Adrenal gland (tissue), 12 donors: ENCODE data around the gene KCNAB2. TPM values are rescaled to one million over a fixed set of nuclear protein-coding genes. Genes with fewer than 3 reads are reported as not detected.

Experiments
- DNase-seq, 7 donors: peaks; one replicate each; pipeline ENCODE4 v3.0.0-alpha.2; 2019 to 2020
- H3K27ac ChIP-seq, 5 donors: fragments of 200-600 bp; sonication (generic) in 4 of 5; 1 replicate in 3 of 5; 2 replicates in 2 of 5; pipeline versions ENCODE4 v1.5.1 to v1.8.0; 2016 to 2020; ENCODE audit warnings: mild to moderate bottlenecking in 1 of 5
- H3K27me3 ChIP-seq: fragments of 200-600 bp; 2 replicates; pipeline ENCODE4 v1.8.0; 2021
- H3K36me3 ChIP-seq, 2 donors: fragments of 200-600 bp; replicated peaks in 1 of 2; 1 replicate in 1 of 2; 2 replicates in 1 of 2; pipeline versions ENCODE4 v1.5.1 to v1.8.0; 2018 to 2022
- H3K4me1 ChIP-seq, 2 donors: fragments of 200-600 bp; replicated peaks in 1 of 2; 1 replicate in 1 of 2; 2 replicates in 1 of 2; pipeline versions ENCODE4 v1.5.1 to v1.8.0; 2018 to 2021
- H3K4me3 ChIP-seq, 4 donors: fragments of 200-600 bp; sonication (generic) in 3 of 4; one replicate each; pipeline ENCODE4 v1.5.1; 2016 to 2018
- H3K9me3 ChIP-seq, 3 donors: fragments of 200-600 bp; sonication (generic) in 1 of 3; replicated peaks in 1 of 3; 1 replicate in 2 of 3; 2 replicates in 1 of 3; pipeline versions ENCODE4 v1.5.1 to v1.8.0; 2016 to 2021
- CTCF ChIP-seq, 6 experiments: fragments of 450-650 bp in 4 of 6; fragments of 200-600 bp in 2 of 6; sonication (generic) in 1 of 6; IDR thresholded peaks; 1 replicate in 5 of 6; 2 replicates in 1 of 6; pipeline versions ENCODE4 v1.5.1 to v1.8.0; 2016 to 2021; ENCODE audit warnings: antibody characterized with exemption in 6 of 6, mild to moderate bottlenecking in 2 of 6, moderate library complexity in 1 of 6
- POLR2A ChIP-seq, 2 donors: fragments of 450-650 bp; IDR thresholded peaks; one replicate each; pipeline ENCODE4 v1.6.1; 2017; ENCODE audit warnings: antibody characterized with exemption in 2 of 2, mild to moderate bottlenecking in 2 of 2, moderate library complexity in 1 of 2
- WGBS, 4 donors: extraction: QIAGEN DNeasy Blood & Tissue Kit in 2 of 4; methylation state at CpG; one replicate each; pipeline versions ENCODE4 v1.1.5 to v1.1.7; 2013 to 2017; 5-methylcytosine and 5-hydroxymethylcytosine counted together
- intact Hi-C, 2 donors: fragments of 100-400 bp; cut with DNase I; formaldehyde crosslinking; loops; one replicate each; pipeline versions ENCODE4 v1.14.1 to v1.15.0; 2022 to 2023
- polyA plus RNA-seq, 3 donors: library from polyadenylated mRNA; stranded (reverse); fragments of 200-250 nt in 2 of 3; fragments of 350-450 nt in 1 of 3; fragmentation: Illumina TruSeq in 1 of 3; extraction: RNeasy Lipid Tissue Mini Kit (QIAGEN cat#74804) in 1 of 3; gene quantifications; one replicate each; pipeline ENCODE4 v1.2.3, GENCODE V29; 2013 to 2014
- total RNA-seq, 9 donors: library from RNA; depleted of rRNA in 4 of 9; stranded (reverse); fragments of >200 nt in 4 of 9; fragments of 120-200 nt in 1 of 9; fragmentation: NEBNext Ultra II Directional in 1 of 9; extraction: Animal tissue kit (Norgen Biotek cat#: 25700) in 1 of 9; gene quantifications; one replicate each; pipeline versions ENCODE4 v1.1.0 to v1.2.4, GENCODE V29; 2013 to 2023
- donor health status: healthy with polysubstance abuse.
- donor health status: Bipolar disorder and iron deficiency.
- donor health status: DM: yes; HTN: yes; CAD: no.
- donor health status: DM: no; HTN: no; CAD: no.
- donor health status: DM: no; HTN: no; CAD: no.
- donor health status: DM: yes; HTN: yes; CAD: no.

Gene KCNAB2
- total and polyA plus RNA-seq, 12 donors = 2.2 to 48.0 (median 16.8) TPM

- TF ChIP-seq CTCF (IDR thresholded peaks at IDR 0.05) (no peak), POLR2A (IDR thresholded peaks at IDR 0.05) (no peak)
- no peak for DNase-seq
- H3K36me3 ChIP-seq = no peaks in the 10 kb centered on the region
- no peaks in the 10 kb centered on the region for H3K4me1 ChIP-seq
- H3K27me3 ChIP-seq = peaks cover 15% of the 10 kb centered on the region
- no peak overlapping the region for H3K27ac ChIP-seq
- WGBS, 4 donors = 80 to 94% (median 83%) methylated on average over 1 of the region's 1 CpG
- intact Hi-C loops = no loop called here
- no peak overlapping the region for H3K4me3 ChIP-seq
- no peaks in the 10 kb centered on the region for H3K9me3 ChIP-seq
Observed at GRCh38 chr1:6149597-6149996, 103.9 kb downstream of the KCNAB2 start.

DNA sequence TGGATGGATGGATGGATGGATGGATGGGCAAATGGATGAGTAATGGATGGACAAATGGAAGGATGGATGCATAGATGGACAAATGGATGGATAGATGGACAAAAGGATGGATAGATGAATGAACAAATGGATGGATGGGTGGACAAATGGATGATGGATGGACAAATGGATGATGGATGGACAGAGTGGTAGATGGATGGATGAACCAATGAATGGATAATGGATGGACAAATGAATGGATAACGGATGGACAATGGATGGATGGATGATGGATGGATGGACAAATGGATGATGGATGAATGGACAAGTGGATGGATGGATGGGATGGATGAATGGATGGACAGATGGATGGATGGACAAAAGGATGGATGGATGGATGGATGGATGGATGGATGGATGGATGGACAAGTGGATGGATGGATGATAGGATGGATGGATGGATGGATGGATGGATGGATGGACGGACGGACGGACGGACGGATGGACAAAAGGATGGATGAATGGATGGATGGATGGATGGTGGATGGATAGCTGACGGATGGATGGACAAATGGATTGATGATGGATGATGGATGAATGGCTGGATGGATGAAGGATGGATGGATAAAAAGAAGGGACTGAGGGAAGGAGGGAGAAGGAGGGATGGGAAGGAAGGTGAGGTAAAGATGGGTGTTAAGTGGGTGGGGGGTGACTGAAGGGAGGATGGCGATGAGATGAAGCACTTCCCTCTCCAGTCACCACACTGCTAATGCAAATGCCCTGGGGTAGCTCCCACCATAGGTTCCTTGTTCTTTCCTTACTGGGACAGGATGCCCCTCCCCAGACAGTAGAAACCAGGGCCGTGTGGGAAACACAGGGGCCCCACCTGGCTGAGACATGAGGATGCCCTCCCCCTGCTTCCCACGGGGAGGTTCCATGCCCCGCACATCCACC lies 104.6 kb downstream of the KCNAB2 start:
- Histone ChIP-seq H3K27me3 (peaks cover 15% of the 10 kb centered on the region), H3K4me3 (no peak overlapping the region), H3K36me3 (no peaks in the 10 kb centered on the region), H3K4me1 (no peaks in the 10 kb centered on the region), H3K9me3 (no peaks in the 10 kb centered on the region), H3K27ac (no peak overlapping the region)
- WGBS, 4 donors = 70 to 89% (median 84%) methylated on average over 10 to 11 of the region's 11 CpGs
- no peak for DNase-seq
- intact Hi-C loops = no loop called here
- TF ChIP-seq POLR2A (IDR thresholded peaks at IDR 0.05) (no peak), CTCF (IDR thresholded peaks at IDR 0.05) (no peak)

Other genes starting within 250 kb of the KCNAB2 start
- gene NPHP4, start 53.5 kb upstream of the KCNAB2 start, total RNA-seq = 10 to 100 TPM in 2 of 9 donors, 1 to 10 TPM in 7; 3.4 to 13.2 (median 7.4) TPM
- 1 to 10 TPM; 2.7 to 8.3 (median 6.8) TPM for gene NPHP4, start 53.5 kb upstream of the KCNAB2 start, polyA plus RNA-seq
- 1 to 10 TPM in 3 of 9 donors, under 1 TPM in 4, not detected in 2; 0.07 to 8.9 (median 0.32) TPM for gene CHD5, start 134.4 kb downstream of the KCNAB2 start, total RNA-seq
- gene CHD5, start 134.4 kb downstream of the KCNAB2 start, polyA plus RNA-seq = 10 to 100 TPM in 1 of 3 donors, 1 to 10 TPM in 2; 1.8 to 56.5 (median 4.9) TPM
- 100 to 1,000 TPM in 7 of 9 donors, 10 to 100 TPM in 2; 78.5 to 350 (median 291) TPM for gene RPL22, start 153.7 kb downstream of the KCNAB2 start, total RNA-seq
- 100 to 1,000 TPM; 737 to 898 (median 819) TPM for gene RPL22, start 153.7 kb downstream of the KCNAB2 start, polyA plus RNA-seq
- gene RNF207, start 160.2 kb downstream of the KCNAB2 start, total RNA-seq = 10 to 100 TPM in 5 of 9 donors, 1 to 10 TPM in 4; 2.2 to 16.5 (median 10.8) TPM
- gene RNF207, start 160.2 kb downstream of the KCNAB2 start, polyA plus RNA-seq = 10 to 100 TPM in 2 of 3 donors, 1 to 10 TPM in 1; 3.8 to 47.4 (median 17.1) TPM
- 100 to 1,000 TPM in 1 of 9 donors, 10 to 100 TPM in 8; 42.0 to 120 (median 68.0) TPM for gene ICMT, start 190.1 kb downstream of the KCNAB2 start, total RNA-seq
- gene ICMT, start 190.1 kb downstream of the KCNAB2 start, polyA plus RNA-seq = 10 to 100 TPM; 12.6 to 98.0 (median 17.0) TPM
- gene HES3, start 198.3 kb downstream of the KCNAB2 start, total RNA-seq = not detected
- not detected for gene HES3, start 198.3 kb downstream of the KCNAB2 start, polyA plus RNA-seq
- gene GPR153, start 215.2 kb downstream of the KCNAB2 start, total RNA-seq = 1 to 10 TPM; 1.3 to 5.9 (median 3.1) TPM
- 1 to 10 TPM in 2 of 3 donors, under 1 TPM in 1; 0.86 to 3.2 (median 2.4) TPM for gene GPR153, start 215.2 kb downstream of the KCNAB2 start, polyA plus RNA-seq